B cell (primary cell): ENCODE data around the gene SRPK1. TPM values are rescaled to one million over a fixed set of nuclear protein-coding genes. Genes with fewer than 3 reads are reported as not detected.

Experiments
- ATAC-seq: fragments of 200-7000 bp; cut with Tn5 transposase; one replicate; pipeline ENCODE4 v1.10.0; 2021; ENCODE audit warnings: low read depth, mild to moderate bottlenecking, moderate number of reproducible peaks, moderate library complexity
- CTCF ChIA-PET: fragments of 350-600 bp; sonication (Branson Sonifier 250); formaldehyde crosslinking; loops from one replicate; lab custom pipeline; 2021; ENCODE audit warnings: antibody characterized with exemption, inconsistent platforms; lab: Charles Lee
- POLR2A ChIA-PET: fragments of 350-600 bp; sonication (Branson Sonifier 250); formaldehyde crosslinking; loops from one replicate; lab custom pipeline; 2021; ENCODE audit warnings: antibody characterized with exemption; lab: Charles Lee
- DNase-seq: peaks from one replicate; pipeline ENCODE4 v3.0.0; 2013
- H2AFZ ChIP-seq: 2 replicates; pipeline ENCODE4 v1.6.1; 2012; ENCODE audit warnings: mild to moderate bottlenecking, low read depth, low read length; ENCODE audit not compliant: insufficient read depth, poor library complexity, severe bottlenecking
- H3K27ac ChIP-seq, 2 donors: 1 replicate in 1 of 2; 2 replicates in 1 of 2; pipeline ENCODE4 v1.5.1; 2012 to 2013; ENCODE audit warnings: low read length in 2 of 2, mild to moderate bottlenecking in 2 of 2, moderate library complexity in 1 of 2
- H3K27me3 ChIP-seq, 4 experiments: fragments of 200-600 bp in 1 of 4; sonication (generic) in 1 of 4; replicated peaks in 1 of 4; 1 replicate in 2 of 4; 2 replicates in 2 of 4; pipeline versions ENCODE4 v1.6.1 to v1.7.0; 2013 to 2016; ENCODE audit warnings: low read length in 3 of 4, mild to moderate bottlenecking in 2 of 4, mixed read lengths in 1 of 4, moderate library complexity in 1 of 4; ENCODE audit not compliant: insufficient read depth in 4 of 4, control insufficient read depth in 3 of 4; ENCODE audit errors: control extremely low read depth in 1 of 4
- H3K36me3 ChIP-seq, 2 experiments: replicated peaks in 1 of 2; 1 replicate in 1 of 2; 2 replicates in 1 of 2; pipeline versions ENCODE4 v1.6.1 to v1.7.1; 2013; ENCODE audit warnings: low read length in 1 of 2; ENCODE audit not compliant: insufficient read depth in 2 of 2, control insufficient read depth in 1 of 2; ENCODE audit errors: control extremely low read depth in 1 of 2, extremely low read depth in 1 of 2
- H3K4me1 ChIP-seq, 2 donors: fragments of 200-600 bp in 1 of 2; sonication (generic) in 1 of 2; 1 replicate in 1 of 2; 2 replicates in 1 of 2; pipeline versions ENCODE4 v1.5.1 to v1.6.1; 2013 to 2017; ENCODE audit warnings: low read length in 2 of 2; ENCODE audit not compliant: control insufficient read depth in 2 of 2, insufficient read depth in 2 of 2
- H3K4me2 ChIP-seq: replicated peaks from 2 replicates; pipeline ENCODE3; 2012; ENCODE audit warnings: mild to moderate bottlenecking, low read depth, low read length; ENCODE audit not compliant: poor library complexity, severe bottlenecking
- H3K4me3 ChIP-seq, 5 experiments: fragments of 200-600 bp in 1 of 5; sonication (generic) in 1 of 5; 1 replicate in 3 of 5; 2 replicates in 2 of 5; pipeline versions ENCODE4 v1.5.1 to v1.7.0; 2011 to 2016; ENCODE audit warnings: low read length in 4 of 5, mild to moderate bottlenecking in 4 of 5, low read depth in 2 of 5, control low read depth in 1 of 5, moderate library complexity in 1 of 5; ENCODE audit not compliant: insufficient read depth in 1 of 5; ENCODE audit errors: control extremely low read depth in 1 of 5, extremely low read depth in 1 of 5
- H3K79me2 ChIP-seq: fragments of 200-600 bp; sonication (generic); one replicate; pipeline ENCODE4 v1.6.0; 2016; ENCODE audit warnings: low read length; ENCODE audit not compliant: control insufficient read depth, insufficient read depth
- H3K9ac ChIP-seq: fragments of 200-600 bp; sonication (generic); 2 replicates; pipeline ENCODE4 v1.6.1; 2017; ENCODE audit warnings: mild to moderate bottlenecking, low read length, moderate library complexity
- H3K9me3 ChIP-seq, 3 donors: one replicate each; pipeline versions ENCODE4 v1.6.1 to v1.7.1; 2013; ENCODE audit warnings: low read length in 2 of 3; ENCODE audit not compliant: control insufficient read depth in 2 of 3, insufficient read depth in 1 of 3; ENCODE audit errors: control extremely low read depth in 1 of 3
- H4K20me1 ChIP-seq: 2 replicates; pipeline ENCODE4 v1.6.0; 2012; ENCODE audit warnings: mild to moderate bottlenecking, low read length; ENCODE audit not compliant: insufficient read depth, control insufficient read depth, poor library complexity, severe bottlenecking
- H3K27ac Mint-ChIP-seq: one replicate; pipeline ENCODE4 v1.8.0; 2021; ENCODE audit warnings: mixed read lengths
- H3K27me3 Mint-ChIP-seq: one replicate; pipeline ENCODE4 v1.8.0; 2021; ENCODE audit warnings: mixed read lengths
- H3K4me1 Mint-ChIP-seq: one replicate; pipeline ENCODE4 v1.8.0; 2021; ENCODE audit warnings: mixed read lengths
- H3K4me3 Mint-ChIP-seq: one replicate; pipeline ENCODE4 v1.8.0; 2021; ENCODE audit warnings: mixed read lengths
- H3K9me3 Mint-ChIP-seq: one replicate; pipeline ENCODE4 v1.8.0; 2022; ENCODE audit warnings: mixed read lengths; ENCODE audit not compliant: insufficient read depth
- EZH2 ChIP-seq: IDR thresholded peaks from 2 replicates; pipeline ENCODE4 v1.6.1; 2012; ENCODE audit warnings: borderline replicate concordance, low read depth, mild to moderate bottlenecking, moderate library complexity, low read length; ENCODE audit not compliant: insufficient read depth, poor library complexity, severe bottlenecking
- WGBS: methylation state at CpG from one replicate; pipeline ENCODE4 v1.1.5; 2013; ENCODE audit warnings: missing lambda C conversion rate; ENCODE audit not compliant: insufficient coverage; 5-methylcytosine and 5-hydroxymethylcytosine counted together
- intact Hi-C: fragments of 100-400 bp; cut with micrococcal nuclease; formaldehyde crosslinking; loops from one replicate; pipeline ENCODE4 v1.10.0; 2022
- polyA plus RNA-seq: library from polyadenylated mRNA; depleted of rRNA; stranded (reverse); fragments of >200 nt; gene quantifications from 2 replicates; pipeline ENCODE4 v1.2.3, GENCODE V29; 2012
- total RNA-seq, 2 donors: library from RNA; stranded (reverse); fragments of 120-200 nt in 1 of 2; gene quantifications; 1 replicate in 1 of 2; 2 replicates in 1 of 2; pipeline versions ENCODE4 v1.2.3 to v1.2.4, GENCODE V29; 2013 to 2022
- TF ChIP-seq, protein P1 (sequence below): fragments of 200-600 bp; IDR thresholded peaks from one replicate; pipeline ENCODE4 v1.8.0; 2022; ENCODE audit warnings: antibody characterized with exemption, mild to moderate bottlenecking

The SRPK1 gene
- total and polyA plus RNA-seq, 2 donors (not counting 1 experiment from before 2014, with no cell fraction given) = 9.7 to 53.3 TPM

DNA sequence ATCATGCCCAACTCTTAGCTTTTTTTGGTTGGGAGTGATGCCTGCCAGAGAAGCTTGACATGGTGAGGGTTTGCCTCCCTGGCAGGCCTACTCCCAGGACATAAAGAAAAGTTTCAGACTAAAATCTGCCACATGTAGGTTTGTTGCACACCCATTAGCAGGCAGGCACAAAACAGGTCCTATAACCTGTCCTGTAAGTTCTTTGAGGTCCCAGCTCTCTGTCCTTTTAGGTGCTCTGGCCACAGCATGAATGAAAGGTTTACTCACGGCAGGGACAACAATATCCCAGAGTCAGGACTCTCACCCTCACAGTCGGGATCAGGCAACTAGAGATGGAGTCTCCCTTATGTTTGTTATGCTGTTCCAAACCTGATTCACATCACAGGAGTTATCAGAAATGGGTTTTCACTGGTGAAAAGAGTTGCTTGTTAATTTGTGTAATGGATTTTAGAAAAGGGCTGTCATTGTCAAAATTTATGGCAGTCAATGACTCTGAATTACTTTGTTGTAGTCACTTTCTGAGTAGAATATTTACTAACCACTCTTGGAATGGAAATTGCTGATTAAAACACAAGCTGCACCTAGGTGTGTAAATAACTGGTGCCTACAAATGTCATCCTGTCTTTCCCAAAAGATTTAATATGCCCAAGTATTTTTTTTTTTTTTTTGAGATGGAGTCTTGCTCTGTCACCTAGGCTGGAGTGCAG, 5.8 kb upstream of the SRPK1 start:
- Histone ChIP-seq H3K9me3 (peaks cover 0 to 4% (median 0%) of the 10 kb centered on the region in 3 donors), H3K4me1 (peaks cover 0 to 2% of the 10 kb centered on the region in 2 donors), H3K4me2 (no peak overlapping the region), H3K27ac (no peak overlapping the region), H4K20me1 (no peaks in the 10 kb centered on the region), H3K27me3 (no peaks in the 10 kb centered on the region), H3K4me3 (no peak overlapping the region), H3K79me2 (peaks cover 8% of the 10 kb centered on the region), H3K9ac (no peak overlapping the region), H3K36me3 (no peaks in the 10 kb centered on the region), H2AFZ (no peak overlapping the region)
- TF ChIP-seq, protein P1, sequence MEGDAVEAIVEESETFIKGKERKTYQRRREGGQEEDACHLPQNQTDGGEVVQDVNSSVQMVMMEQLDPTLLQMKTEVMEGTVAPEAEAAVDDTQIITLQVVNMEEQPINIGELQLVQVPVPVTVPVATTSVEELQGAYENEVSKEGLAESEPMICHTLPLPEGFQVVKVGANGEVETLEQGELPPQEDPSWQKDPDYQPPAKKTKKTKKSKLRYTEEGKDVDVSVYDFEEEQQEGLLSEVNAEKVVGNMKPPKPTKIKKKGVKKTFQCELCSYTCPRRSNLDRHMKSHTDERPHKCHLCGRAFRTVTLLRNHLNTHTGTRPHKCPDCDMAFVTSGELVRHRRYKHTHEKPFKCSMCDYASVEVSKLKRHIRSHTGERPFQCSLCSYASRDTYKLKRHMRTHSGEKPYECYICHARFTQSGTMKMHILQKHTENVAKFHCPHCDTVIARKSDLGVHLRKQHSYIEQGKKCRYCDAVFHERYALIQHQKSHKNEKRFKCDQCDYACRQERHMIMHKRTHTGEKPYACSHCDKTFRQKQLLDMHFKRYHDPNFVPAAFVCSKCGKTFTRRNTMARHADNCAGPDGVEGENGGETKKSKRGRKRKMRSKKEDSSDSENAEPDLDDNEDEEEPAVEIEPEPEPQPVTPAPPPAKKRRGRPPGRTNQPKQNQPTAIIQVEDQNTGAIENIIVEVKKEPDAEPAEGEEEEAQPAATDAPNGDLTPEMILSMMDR = no peak
- TF ChIP-seq EZH2 = no peak
- H3K4me1 Mint-ChIP-seq = peaks cover 3% of the 10 kb centered on the region
- CTCF ChIA-PET = no interaction called here
- ATAC-seq (no peak), DNase-seq (no peak)
- POLR2A ChIA-PET = no interaction called here
- intact Hi-C loops = no loop called here
- H3K27ac Mint-ChIP-seq = no peak overlapping the region
- no peak overlapping the region for H3K4me3 Mint-ChIP-seq
- H3K27me3 Mint-ChIP-seq = no peaks in the 10 kb centered on the region
- no CpG with 5 or more reads among the region's 2 CpGs for WGBS
- no peaks in the 10 kb centered on the region for H3K9me3 Mint-ChIP-seq

DNA sequence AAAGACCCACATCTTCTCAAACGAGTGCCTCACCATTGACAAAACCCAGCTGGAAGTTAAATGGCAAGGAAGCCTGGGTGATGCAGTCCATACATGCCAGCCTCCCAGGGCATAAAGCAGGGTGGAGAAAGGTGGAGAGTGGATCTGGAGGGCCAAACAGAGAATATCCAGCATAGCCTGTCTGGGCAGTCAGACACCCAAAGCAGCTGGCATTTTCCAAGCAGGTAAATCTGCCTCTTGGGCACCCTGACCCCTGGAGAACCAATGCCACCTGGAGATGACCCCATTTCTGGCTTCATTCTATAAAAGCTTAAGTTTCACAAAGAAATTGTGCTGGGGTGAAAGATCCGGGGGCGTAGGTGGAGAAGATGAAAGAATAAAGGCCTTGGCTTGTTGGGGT, 5.1 kb upstream of the SRPK1 start:
- TF ChIP-seq, protein P1 = no peak
- TF ChIP-seq EZH2 = no peak
- no peak for DNase-seq
- ChIA-PET CTCF (no interaction called here), POLR2A (no interaction called here)
- intact Hi-C loops = no loop called here
- H3K36me3 ChIP-seq = no peaks in the 10 kb centered on the region
- Mint-ChIP-seq H3K4me3 (no peak overlapping the region), H3K27me3 (no peaks in the 10 kb centered on the region), H3K4me1 (peaks cover 6% of the 10 kb centered on the region), H3K27ac (no peak overlapping the region), H3K9me3 (no peaks in the 10 kb centered on the region)
- H3K9ac ChIP-seq = no peak overlapping the region
- H3K79me2 ChIP-seq = peaks cover 13% of the 10 kb centered on the region
- H3K27me3 ChIP-seq = no peaks in the 10 kb centered on the region
- H3K4me2 ChIP-seq = no peak overlapping the region
- no peaks in the 10 kb centered on the region for H4K20me1 ChIP-seq
- H3K4me3 ChIP-seq = no peak overlapping the region
- peaks cover 4 to 7% of the 10 kb centered on the region in 2 donors for H3K4me1 ChIP-seq
- 96% methylated on average over 2 of the region's 3 CpGs for WGBS
- no peaks in the 10 kb centered on the region for H3K9me3 ChIP-seq
- H2AFZ ChIP-seq = no peak overlapping the region
- H3K27ac ChIP-seq = no peak overlapping the region
- ATAC-seq = no peak
